ENCODE results near the gene CHIA. TPM values are rescaled to one million over a fixed set of nuclear protein-coding genes. Genes with fewer than 3 reads are reported as not detected.

CHIA gene
- total and polyA plus RNA-seq, 2 of the 8 experiments (the other 6 are each of a cell fraction or from before 2014, with no cell fraction given), result not detected

DNA sequence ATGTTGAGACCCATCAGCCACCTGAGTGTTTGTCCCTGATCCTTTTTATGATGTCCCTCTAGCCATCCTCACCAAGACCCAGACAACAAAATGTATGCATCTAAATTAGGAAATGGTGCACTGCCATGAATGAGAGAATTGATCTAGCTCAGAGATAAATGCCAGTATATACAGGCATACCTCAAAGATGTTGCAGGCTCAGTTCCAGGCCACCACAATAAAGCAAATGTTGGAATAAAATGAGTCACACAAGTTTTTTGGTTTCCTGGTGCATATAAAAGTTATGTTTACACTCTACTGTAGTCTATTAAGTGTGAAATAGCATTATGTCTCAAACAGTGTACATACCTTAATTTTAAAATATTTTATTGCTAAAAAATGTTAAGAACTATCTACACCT is 63.9 kb downstream of the CHIA start:
- Histone ChIP-seq H3K4ac (replicated peaks; ENCODE audit: insufficient read length, low read depth, low read length) (no peak overlapping the region), H4K20me1 (replicated peaks in 1 of 2; ENCODE audit: control insufficient read depth in 1 of 2, insufficient read depth in 2 of 2, low read length in 2 of 2) (no peaks in the 10 kb centered on the region), H2BK120ac (replicated peaks; ENCODE audit: low read depth, low read length) (no peak overlapping the region), H2AK5ac (ENCODE audit: low read depth, low read length) (no peak overlapping the region), H2BK12ac (ENCODE audit: low read depth, low read length) (no peak overlapping the region), H2AFZ (ENCODE audit: low read length) (no peak overlapping the region), H3K79me1 (ENCODE audit: low read depth, low read length) (no peaks in the 10 kb centered on the region), H3K23me2 (ENCODE audit: low read depth, low read length) (no peaks in the 10 kb centered on the region), H3K9ac (replicated peaks in 1 of 4; ENCODE audit: extremely low read depth in 1 of 4, low read depth in 3 of 4, low read length in 3 of 4) (no peak overlapping the region), H3K14ac (ENCODE audit: insufficient read length) (no peak overlapping the region), H3K9me3 (ENCODE audit: insufficient read depth in 2 of 2, low read depth in 1 of 2, low read length in 1 of 2) (no peaks in the 10 kb centered on the region), H3K4me2 (ENCODE audit: insufficient read depth in 1 of 2, low read depth in 2 of 2, low read length in 2 of 2) (no peak overlapping the region), H3K18ac (ENCODE audit: extremely low read depth, low read length) (no peak overlapping the region), H3K27me3 (replicated peaks in 1 of 4; ENCODE audit: control insufficient read depth in 3 of 4, extremely low read depth in 1 of 4, insufficient read depth in 3 of 4, low read length in 3 of 4) (no peaks in the 10 kb centered on the region), H3K4me1 (replicated peaks in 1 of 4; ENCODE audit: control insufficient read depth in 3 of 4, insufficient read depth in 4 of 4, low read length in 3 of 4) (peaks cover 0 to 2% (median 0%) of the 10 kb centered on the region in 4 experiments; a peak in 1 of 7 replicates), H2BK20ac (ENCODE audit: low read length) (no peak overlapping the region), H3K4me3 (ENCODE audit: extremely low read depth in 1 of 4, insufficient read depth in 2 of 4, low read depth in 3 of 4, low read length in 4 of 4) (no peak overlapping the region), H3K56ac (replicated peaks; ENCODE audit: insufficient read length, low read depth, low read length) (no peak overlapping the region), H3K23ac (ENCODE audit: insufficient read length) (no peak overlapping the region), H3K79me2 (ENCODE audit: control insufficient read depth in 1 of 2, insufficient read depth in 2 of 2, low read length in 2 of 2) (no peaks in the 10 kb centered on the region), H4K91ac (replicated peaks; ENCODE audit: insufficient read length, low read length) (no peak overlapping the region), H4K8ac (ENCODE audit: extremely low read depth, insufficient read depth, low read length) (no peak overlapping the region), H4K5ac (ENCODE audit: insufficient read length, low read depth, low read length) (no peak overlapping the region), H3K36me3 (ENCODE audit: control insufficient read depth in 2 of 4, insufficient read depth in 4 of 4, low read length in 3 of 4) (no peaks in the 10 kb centered on the region), H3K27ac (ENCODE audit: low read depth, low read length) (no peak overlapping the region), H2BK5ac (ENCODE audit: low read depth, low read length) (no peak overlapping the region), H2BK15ac (ENCODE audit: low read length) (no peak overlapping the region)
- ChIA-PET POLR2A (ENCODE audit: partially characterized antibody) (no interaction called here), CTCF (ENCODE audit: partially characterized antibody) (interaction anchor here (3.3 kb wide), 1 partner anchor 9 kb away, joined by 8 read pairs; no protein-coding TSS in a partner anchor)
- FAIRE-seq, result no peak
- TF ChIP-seq ASH2L (IDR thresholded peaks at IDR 0.05; ENCODE audit: low read length) (no peak), RBBP5 (IDR thresholded peaks at IDR 0.05; ENCODE audit: borderline replicate concordance, low read depth, low read length) (no peak), TAF7 (optimal IDR thresholded peaks at IDR 0.05; ENCODE audit: borderline replicate concordance, low read depth, low read length) (no peak)
- DNase-seq (ENCODE audit: low read depth in 1 of 2, low spot score in 2 of 2), result no peak
